Esophagus (tissue), 2 donors: ENCODE data around the gene GRM8. TPM values are rescaled to one million over a fixed set of nuclear protein-coding genes. Genes with fewer than 3 reads are reported as not detected.

Source experiments
- H3K27ac ChIP-seq, 2 donors: one replicate each; pipeline ENCODE4 v1.5.1; 2013; ENCODE audit warnings: low read depth in 2 of 2, mild to moderate bottlenecking in 2 of 2, inconsistent platforms in 1 of 2, low read length in 1 of 2, moderate library complexity in 1 of 2
- H3K27me3 ChIP-seq, 2 donors: one replicate each; pipeline ENCODE4 v1.6.1; 2013; ENCODE audit warnings: low read length in 2 of 2, control low read depth in 1 of 2, mild to moderate bottlenecking in 1 of 2; ENCODE audit not compliant: insufficient read depth in 2 of 2, control insufficient read depth in 1 of 2
- H3K36me3 ChIP-seq, 2 donors: one replicate each; pipeline ENCODE4 v1.6.1; 2013; ENCODE audit warnings: low read length in 1 of 2; ENCODE audit not compliant: control insufficient read depth in 2 of 2, insufficient read depth in 2 of 2
- H3K4me1 ChIP-seq, 2 donors: one replicate each; pipeline ENCODE4 v1.6.1; 2013; ENCODE audit warnings: low read length in 1 of 2; ENCODE audit not compliant: control insufficient read depth in 2 of 2, insufficient read depth in 2 of 2
- H3K4me3 ChIP-seq, 2 donors: one replicate each; pipeline ENCODE4 v1.5.1; 2013; ENCODE audit warnings: low read length in 2 of 2, mild to moderate bottlenecking in 2 of 2, low read depth in 1 of 2, moderate library complexity in 1 of 2
- H3K9me3 ChIP-seq, 2 donors: one replicate each; pipeline ENCODE4 v1.6.1; 2013; ENCODE audit warnings: mild to moderate bottlenecking in 2 of 2, low read depth in 1 of 2, low read length in 1 of 2, moderate library complexity in 1 of 2; ENCODE audit not compliant: control insufficient read depth in 2 of 2, insufficient read depth in 1 of 2
- WGBS, 2 donors: extraction: QIAGEN DNeasy Blood & Tissue Kit; methylation state at CpG; one replicate each; pipeline ENCODE4 v1.1.7; 2013; 5-methylcytosine and 5-hydroxymethylcytosine counted together
- polyA plus RNA-seq, 2 donors: library from polyadenylated mRNA; stranded (reverse); fragments of 200-250 nt; gene quantifications; one replicate each; pipeline ENCODE4 v1.2.3, GENCODE V29; 2013
- donor health status: healthy with polysubstance abuse.
- donor health status: Bipolar disorder and iron deficiency.

The GRM8 gene
- polyA plus RNA-seq, 2 donors: 0.19 TPM; not detected in 1

DNA sequence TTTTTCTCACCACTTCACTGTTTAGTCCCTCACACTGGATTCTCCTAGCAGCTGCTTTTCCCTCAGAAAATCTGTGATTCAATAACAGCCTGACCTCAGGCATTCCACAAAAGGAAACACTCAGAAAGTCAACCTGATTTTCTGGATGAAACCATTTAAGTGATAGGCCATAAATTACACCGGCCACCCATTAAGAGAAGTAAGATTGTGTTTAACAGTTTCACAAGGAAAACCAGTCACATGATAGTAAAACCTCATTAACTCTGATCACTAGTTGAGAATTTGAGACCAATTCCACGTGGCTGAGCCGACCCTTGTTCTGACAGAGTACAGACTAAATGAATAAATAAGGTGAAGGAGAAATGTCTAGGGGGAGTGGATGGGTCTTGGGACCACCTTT lies 7.7 kb downstream of the GRM8 start:
- H3K27me3 ChIP-seq: peaks cover 2 to 6% of the 10 kb centered on the region in 2 donors

DNA sequence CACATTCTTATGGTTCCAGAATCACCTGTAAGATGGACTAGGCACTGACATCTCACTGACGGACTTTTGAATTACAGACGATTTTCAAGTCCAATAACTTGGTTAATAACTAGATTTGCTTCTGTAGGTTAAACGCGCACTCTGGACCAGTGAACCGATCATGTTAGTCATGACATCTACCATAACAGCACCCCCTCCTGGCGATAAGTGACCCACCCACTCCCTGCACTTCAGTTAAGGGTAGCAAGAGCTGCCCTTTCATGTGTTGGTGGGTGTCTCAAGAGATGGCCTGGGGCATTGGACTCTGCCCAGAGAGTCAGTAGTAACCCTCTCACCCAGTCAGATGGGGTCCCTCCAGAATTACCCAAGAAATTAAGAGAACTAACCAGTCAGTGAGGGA lies 12.9 kb downstream of the GRM8 start:
- Histone ChIP-seq H3K36me3 (no peaks in the 10 kb centered on the region), H3K4me3 (no peak overlapping the region)
- WGBS, 2 donors: 69 to 73% methylated on average over 6 of the region's 6 CpGs

More for the DNA sequence above, 7.7 kb downstream of the GRM8 start:
- Histone ChIP-seq H3K36me3 (no peaks in the 10 kb centered on the region), H3K27ac (no peak overlapping the region), H3K9me3 (no peaks in the 10 kb centered on the region), H3K4me3 (no peak overlapping the region), H3K4me1 (no peaks in the 10 kb centered on the region)
- WGBS, 2 donors: 68 to 71% methylated on average over 3 of the region's 3 CpGs

DNA sequence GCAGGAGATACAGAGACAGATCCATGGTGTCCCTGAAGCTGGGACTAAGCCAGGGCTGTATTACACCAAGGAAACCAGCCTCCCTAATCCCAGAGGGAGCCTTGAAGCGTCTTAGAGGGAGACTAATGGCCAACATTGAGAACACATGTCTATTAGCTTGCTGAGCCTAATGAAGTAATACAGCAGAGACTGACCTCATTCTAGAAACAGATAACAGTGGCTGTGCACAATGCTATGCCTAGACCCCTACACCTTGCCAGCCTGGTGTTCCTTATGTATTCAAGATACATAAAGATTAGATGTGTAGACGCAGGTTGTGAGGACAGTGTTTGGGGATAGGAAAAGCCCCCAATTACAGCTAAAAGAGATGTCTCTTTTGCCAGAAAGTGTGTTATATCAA lies 19.1 kb downstream of the GRM8 start:
- no peaks in the 10 kb centered on the region for H3K9me3 ChIP-seq

More for the DNA sequence above, 12.9 kb downstream of the GRM8 start:
- no peak overlapping the region for H3K27ac ChIP-seq
- no peaks in the 10 kb centered on the region for H3K9me3 ChIP-seq
- H3K27me3 ChIP-seq: peaks cover 0 to 2% of the 10 kb centered on the region in 2 donors
- no peaks in the 10 kb centered on the region for H3K4me1 ChIP-seq

DNA sequence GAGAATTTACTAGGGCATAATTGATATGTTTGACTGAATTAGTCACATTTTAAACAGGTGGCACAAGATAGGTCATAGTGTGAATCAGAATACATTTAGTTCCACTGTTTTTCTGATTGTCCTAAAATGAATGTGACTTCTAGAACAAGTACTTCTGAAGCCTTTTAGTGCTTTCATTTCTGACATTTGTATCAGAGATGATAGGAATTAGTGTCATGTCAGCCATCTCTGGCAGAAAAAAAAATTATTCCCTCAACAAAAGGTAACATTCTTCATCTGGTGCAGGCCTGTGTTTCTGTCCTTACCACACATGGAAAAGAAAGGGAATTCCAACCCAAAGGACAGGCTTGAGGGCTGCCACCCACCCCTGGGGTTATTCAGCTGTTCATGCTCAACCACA lies 21.3 kb downstream of the GRM8 start:
- H3K27ac ChIP-seq: no peak overlapping the region
- no peaks in the 10 kb centered on the region for H3K4me1 ChIP-seq
- peaks cover 2 to 3% of the 10 kb centered on the region in 2 donors for H3K27me3 ChIP-seq
- H3K36me3 ChIP-seq: no peaks in the 10 kb centered on the region
- H3K9me3 ChIP-seq: no peaks in the 10 kb centered on the region
- H3K4me3 ChIP-seq: no peak overlapping the region

More for the DNA sequence above, 19.1 kb downstream of the GRM8 start:
- Histone ChIP-seq H3K36me3 (no peaks in the 10 kb centered on the region), H3K4me3 (no peak overlapping the region), H3K4me1 (no peaks in the 10 kb centered on the region), H3K27ac (no peak overlapping the region), H3K27me3 (no peaks in the 10 kb centered on the region)
- 67 to 81% methylated on average over 2 of the region's 2 CpGs for WGBS, 2 donors

DNA sequence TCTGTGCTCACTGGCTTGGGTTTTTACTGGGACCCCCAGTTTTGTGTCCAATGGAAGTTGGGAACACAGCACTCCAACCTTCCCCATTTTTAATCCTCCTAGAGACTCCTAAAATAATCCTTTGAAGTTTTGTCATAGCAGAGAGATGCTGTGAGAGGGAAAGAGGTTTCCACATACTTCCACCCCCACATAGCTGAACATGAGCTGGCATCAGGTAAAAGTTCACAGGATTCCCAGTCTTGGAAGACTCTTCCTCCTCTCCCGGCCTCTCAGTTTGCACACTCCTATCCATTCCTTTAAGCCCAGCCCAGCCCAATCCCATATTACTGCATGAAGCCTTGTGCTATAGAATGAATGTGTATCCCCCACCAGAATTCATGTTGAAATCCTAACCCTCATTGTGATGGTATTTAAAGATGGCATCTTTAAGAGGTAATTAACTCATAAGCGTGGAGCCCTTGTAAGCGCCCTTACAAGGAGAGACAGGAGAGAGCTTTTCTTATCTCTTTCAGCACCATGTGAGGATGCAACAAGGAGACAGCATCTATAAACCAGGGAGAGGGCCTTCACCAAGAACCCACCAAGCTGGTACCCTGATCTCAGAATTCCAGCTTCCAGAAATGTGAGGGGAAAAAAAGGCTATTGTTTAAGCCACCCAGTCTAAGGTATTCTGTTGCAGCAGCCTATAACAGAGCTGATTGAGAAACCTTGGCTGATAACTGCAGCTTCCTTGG lies 22.4 kb downstream of the GRM8 start:
- Histone ChIP-seq H3K27ac (no peak overlapping the region), H3K4me3 (no peak overlapping the region), H3K27me3 (peaks cover 2 to 3% of the 10 kb centered on the region in 2 donors), H3K36me3 (no peaks in the 10 kb centered on the region), H3K4me1 (no peaks in the 10 kb centered on the region), H3K9me3 (no peaks in the 10 kb centered on the region)
- 83 to 92% methylated on average over 3 of the region's 3 CpGs for WGBS, 2 donors

DNA sequence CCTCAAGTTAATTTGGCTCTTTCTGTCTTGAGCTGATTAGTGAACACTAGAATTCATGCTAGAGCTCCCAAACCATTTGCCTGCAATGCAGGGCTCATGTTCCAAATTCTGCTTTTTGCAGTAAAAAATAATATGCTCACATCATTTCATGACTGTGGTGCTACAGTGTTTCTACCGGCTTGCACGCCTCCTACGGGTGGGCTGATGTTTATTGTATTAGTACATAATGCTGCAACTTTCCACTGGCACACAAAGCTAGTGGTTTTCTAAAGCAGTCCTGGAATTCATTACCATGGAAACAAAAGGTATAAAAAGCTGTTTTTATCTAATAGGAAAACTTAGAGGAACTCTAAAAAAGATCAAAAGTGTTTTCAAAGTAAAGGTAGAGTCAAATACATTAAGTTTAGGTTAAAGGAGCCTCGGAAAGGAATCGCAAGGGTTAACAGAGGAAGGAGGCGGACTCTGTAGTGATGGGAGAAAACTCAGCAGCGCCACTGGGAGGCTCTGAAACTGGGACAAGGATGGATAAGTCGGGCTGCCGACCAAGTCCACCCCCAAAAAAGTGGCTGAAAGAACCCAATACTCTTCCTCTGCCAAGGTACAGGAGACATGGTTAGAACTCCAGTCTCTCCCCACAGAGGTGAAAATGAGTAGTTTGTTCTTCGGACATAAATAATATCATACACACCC lies 25.9 kb downstream of the GRM8 start:
- Histone ChIP-seq H3K9me3 (no peaks in the 10 kb centered on the region), H3K27me3 (peaks cover 2 to 3% of the 10 kb centered on the region in 2 donors), H3K4me1 (no peaks in the 10 kb centered on the region), H3K4me3 (no peak overlapping the region), H3K27ac (no peak overlapping the region), H3K36me3 (no peaks in the 10 kb centered on the region)
- 33 to 38% methylated on average over 10 of the region's 10 CpGs for WGBS, 2 donors

DNA sequence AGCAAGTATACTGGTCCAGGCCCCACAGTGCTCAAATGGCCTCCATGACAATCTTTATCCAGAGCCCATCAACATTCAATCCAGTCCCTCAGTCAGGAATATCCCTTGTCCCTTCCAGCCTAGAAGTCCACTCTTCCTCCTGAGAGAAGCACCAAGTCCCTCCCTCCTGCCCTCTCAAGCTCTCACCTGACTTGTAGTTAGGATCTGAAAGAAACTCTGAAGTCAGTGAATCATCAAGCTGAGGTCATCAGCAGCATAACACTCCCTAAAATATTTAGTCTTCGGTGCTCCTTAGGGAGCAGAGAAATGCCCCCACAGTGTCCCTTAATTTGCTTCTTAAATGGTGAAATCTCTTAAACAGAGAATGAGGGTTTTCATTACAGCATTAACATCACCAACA lies 31.0 kb downstream of the GRM8 start:
- Histone ChIP-seq H3K27me3 (peaks cover 0 to 2% of the 10 kb centered on the region in 2 donors), H3K36me3 (no peaks in the 10 kb centered on the region), H3K9me3 (no peaks in the 10 kb centered on the region), H3K4me3 (no peak overlapping the region), H3K4me1 (no peaks in the 10 kb centered on the region), H3K27ac (no peak overlapping the region)
- 82 to 96% methylated on average over 1 of the region's 1 CpG for WGBS, 2 donors

DNA sequence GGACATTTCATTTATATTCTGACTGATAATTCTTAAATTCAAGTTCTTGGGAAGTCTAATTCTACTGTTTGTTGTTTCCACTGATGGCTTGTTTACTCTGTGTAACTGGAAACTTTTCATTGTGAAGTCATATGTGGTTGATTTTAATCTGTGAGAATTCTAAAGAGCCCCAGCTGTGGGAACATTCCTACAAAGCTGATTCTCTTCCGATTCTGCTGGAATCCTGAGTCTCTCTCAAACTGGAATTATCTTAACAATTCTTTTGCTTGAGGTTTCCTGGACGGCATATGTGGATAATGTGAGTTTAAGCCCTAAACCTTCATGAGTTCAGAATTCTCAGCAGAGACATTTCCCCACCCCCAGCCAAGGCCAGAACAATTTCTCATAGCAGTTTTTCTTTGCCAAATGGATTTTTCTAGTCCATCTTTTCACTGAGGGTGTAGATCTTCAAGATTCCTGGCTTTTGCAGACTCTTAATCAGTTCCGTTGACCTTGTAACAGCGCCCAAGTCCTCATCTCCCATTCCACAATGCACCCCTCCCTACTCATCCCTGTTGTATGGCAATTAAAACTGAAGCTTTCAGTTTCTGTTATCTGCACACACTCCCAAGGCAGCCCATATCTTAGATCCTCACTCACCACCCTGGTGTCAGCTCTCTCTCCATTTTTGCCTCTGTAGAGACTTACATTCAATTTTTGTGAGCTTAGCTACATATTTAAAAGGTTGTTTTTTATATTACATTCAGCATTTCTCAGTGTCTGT lies 37.6 kb downstream of the GRM8 start:
- WGBS, 2 donors: 61 to 63% methylated on average over 4 of the region's 4 CpGs
- no peaks in the 10 kb centered on the region for H3K4me1 ChIP-seq
- H3K4me3 ChIP-seq: no peak overlapping the region
- H3K27me3 ChIP-seq: no peaks in the 10 kb centered on the region
- H3K9me3 ChIP-seq: no peaks in the 10 kb centered on the region
- no peaks in the 10 kb centered on the region for H3K36me3 ChIP-seq
- H3K27ac ChIP-seq: no peak overlapping the region

DNA sequence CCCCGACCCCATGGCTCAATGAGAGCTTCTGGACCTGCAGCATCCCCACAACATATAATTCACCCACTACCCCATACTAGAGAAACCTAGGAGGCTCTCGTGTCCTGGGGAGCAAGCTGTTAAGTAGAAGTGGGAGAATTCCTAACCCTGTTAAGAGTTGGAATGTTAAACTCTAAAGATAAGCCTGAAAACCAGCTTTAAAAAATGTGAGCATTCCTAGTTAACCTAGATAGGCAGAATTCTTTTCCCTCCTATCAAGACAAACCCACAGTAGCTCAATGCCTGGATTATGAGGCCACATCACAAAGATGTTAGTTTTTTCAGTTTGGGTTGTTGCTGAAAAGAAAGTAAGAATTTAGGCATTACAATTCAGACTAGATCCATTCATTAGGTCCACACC lies 42.9 kb downstream of the GRM8 start:
- WGBS, 2 donors: 52 to 59% methylated on average over 2 of the region's 2 CpGs
- H3K27me3 ChIP-seq: no peaks in the 10 kb centered on the region

More for the DNA sequence above, 42.9 kb downstream of the GRM8 start:
- H3K36me3 ChIP-seq: no peaks in the 10 kb centered on the region
- H3K4me1 ChIP-seq: no peaks in the 10 kb centered on the region
- no peak overlapping the region for H3K27ac ChIP-seq
- no peak overlapping the region for H3K4me3 ChIP-seq
- H3K9me3 ChIP-seq: no peaks in the 10 kb centered on the region
